PFSK-1 (cell line): Measurements from ENCODE around the gene EXD3.

Experiments used
- FOXP2 ChIP-seq: optimal IDR thresholded peaks from 2 replicates; pipeline ENCODE3; 2011; ENCODE audit warnings: borderline replicate concordance, control low read depth, inconsistent platforms; ENCODE audit not compliant: insufficient read depth; ENCODE audit errors: extremely low read length, extremely low read depth
- POLR2AphosphoS5 ChIP-seq: IDR thresholded peaks from 2 replicates; pipeline ENCODE4 v1.6.1; 2012; ENCODE audit warnings: low read depth, mild to moderate bottlenecking, control low read depth, low read length, moderate library complexity
- SIN3A ChIP-seq: IDR thresholded peaks from 2 replicates; pipeline ENCODE4 v1.6.1; 2012; ENCODE audit warnings: mild to moderate bottlenecking, low read length, moderate library complexity, borderline replicate concordance; ENCODE audit not compliant: insufficient read depth
- TAF1 ChIP-seq: IDR thresholded peaks from 2 replicates; pipeline ENCODE4 v1.6.1; 2012; ENCODE audit warnings: low read length, control low read depth, borderline replicate concordance; ENCODE audit not compliant: insufficient read depth
- TF ChIP-seq, protein P1 (sequence below), 2 experiments: IDR thresholded peaks; 2 replicates each; pipeline versions ENCODE4 v1.6.1 to v1.8.0; 2011 to 2012; ENCODE audit warnings: low read depth in 2 of 2, low read length in 2 of 2, control low read depth in 1 of 2, inconsistent platforms in 1 of 2, mild to moderate bottlenecking in 1 of 2, moderate library complexity in 1 of 2; ENCODE audit not compliant: insufficient read depth in 1 of 2

DNA sequence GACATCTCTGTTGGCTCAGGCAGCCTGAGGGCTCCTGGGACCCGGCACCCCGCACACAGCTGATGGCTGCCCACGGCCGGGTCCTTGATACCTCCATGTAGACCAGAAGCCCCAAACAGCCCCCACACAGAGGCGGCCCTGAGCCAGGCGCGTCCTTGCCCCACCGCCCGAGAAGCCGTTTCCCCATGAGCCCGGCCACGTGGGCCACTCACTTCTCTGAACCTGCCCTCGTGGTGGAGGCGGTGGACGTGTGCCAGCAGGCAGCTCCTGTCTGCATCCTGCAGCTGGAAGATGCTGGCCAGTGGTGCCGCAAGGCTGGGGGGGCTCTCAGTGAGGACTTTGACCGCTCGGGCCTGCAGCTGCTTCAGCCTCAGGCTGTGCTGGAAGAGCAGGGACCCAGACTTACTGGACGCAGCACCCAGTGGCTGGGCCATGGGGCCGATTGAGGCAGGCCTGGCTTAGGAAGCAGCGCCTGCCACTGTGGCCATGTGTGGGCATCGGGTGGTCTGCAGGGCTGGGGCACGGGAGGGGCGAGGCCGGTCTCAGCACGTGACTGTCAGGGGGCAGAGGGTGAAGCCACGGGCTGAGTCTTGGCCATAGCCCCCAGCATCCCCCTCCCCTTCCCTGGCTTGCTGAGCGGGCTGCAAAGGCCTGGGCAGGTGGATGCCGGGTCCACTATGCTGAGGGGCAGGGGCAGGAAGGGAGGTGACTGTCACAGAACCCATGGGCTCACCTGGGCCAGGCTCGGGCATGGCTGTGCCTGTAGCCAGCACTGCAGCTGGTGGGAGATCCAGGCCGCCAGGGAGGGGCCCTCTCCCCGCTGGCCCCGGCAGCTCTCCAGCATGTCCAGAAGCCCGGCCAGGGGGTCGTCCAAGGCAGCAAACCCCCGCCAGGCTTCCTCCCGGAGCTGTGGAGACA is 50.0 kb downstream of the EXD3 start:
- TF ChIP-seq POLR2AphosphoS5 (no peak), SIN3A (no peak), TAF1 (no peak), FOXP2 (no peak)
- TF ChIP-seq, protein P1, sequence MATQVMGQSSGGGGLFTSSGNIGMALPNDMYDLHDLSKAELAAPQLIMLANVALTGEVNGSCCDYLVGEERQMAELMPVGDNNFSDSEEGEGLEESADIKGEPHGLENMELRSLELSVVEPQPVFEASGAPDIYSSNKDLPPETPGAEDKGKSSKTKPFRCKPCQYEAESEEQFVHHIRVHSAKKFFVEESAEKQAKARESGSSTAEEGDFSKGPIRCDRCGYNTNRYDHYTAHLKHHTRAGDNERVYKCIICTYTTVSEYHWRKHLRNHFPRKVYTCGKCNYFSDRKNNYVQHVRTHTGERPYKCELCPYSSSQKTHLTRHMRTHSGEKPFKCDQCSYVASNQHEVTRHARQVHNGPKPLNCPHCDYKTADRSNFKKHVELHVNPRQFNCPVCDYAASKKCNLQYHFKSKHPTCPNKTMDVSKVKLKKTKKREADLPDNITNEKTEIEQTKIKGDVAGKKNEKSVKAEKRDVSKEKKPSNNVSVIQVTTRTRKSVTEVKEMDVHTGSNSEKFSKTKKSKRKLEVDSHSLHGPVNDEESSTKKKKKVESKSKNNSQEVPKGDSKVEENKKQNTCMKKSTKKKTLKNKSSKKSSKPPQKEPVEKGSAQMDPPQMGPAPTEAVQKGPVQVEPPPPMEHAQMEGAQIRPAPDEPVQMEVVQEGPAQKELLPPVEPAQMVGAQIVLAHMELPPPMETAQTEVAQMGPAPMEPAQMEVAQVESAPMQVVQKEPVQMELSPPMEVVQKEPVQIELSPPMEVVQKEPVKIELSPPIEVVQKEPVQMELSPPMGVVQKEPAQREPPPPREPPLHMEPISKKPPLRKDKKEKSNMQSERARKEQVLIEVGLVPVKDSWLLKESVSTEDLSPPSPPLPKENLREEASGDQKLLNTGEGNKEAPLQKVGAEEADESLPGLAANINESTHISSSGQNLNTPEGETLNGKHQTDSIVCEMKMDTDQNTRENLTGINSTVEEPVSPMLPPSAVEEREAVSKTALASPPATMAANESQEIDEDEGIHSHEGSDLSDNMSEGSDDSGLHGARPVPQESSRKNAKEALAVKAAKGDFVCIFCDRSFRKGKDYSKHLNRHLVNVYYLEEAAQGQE (IDR thresholded peaks at IDR 0.05; ENCODE audit: insufficient read depth in 1 of 2, low read depth in 2 of 2, low read length in 2 of 2) = no peak
